Activated CD4-positive, alpha-beta T cell treated with anti-CD3 and anti-CD28 coated beads for 36 hours (primary cell): Measurements from ENCODE around the gene GIGYF2. TPM values are rescaled to one million over a fixed set of nuclear protein-coding genes. Genes with fewer than 3 reads are reported as not detected.
A peak's percentile ranks its signal among the peaks of the same experiment; 100 is the strongest.

Experiments
- ATAC-seq: fragments of 200-7000 bp; cut with Tn5 transposase; one replicate; pipeline ENCODE4 v1.10.0; 2021; ENCODE audit warnings: mild to moderate bottlenecking, moderate library complexity
- CTCF ChIA-PET: fragments of 350-600 bp; sonication (Branson Sonifier 250); formaldehyde crosslinking; loops from one replicate; lab custom pipeline; 2021; ENCODE audit warnings: antibody characterized with exemption; lab: Charles Lee
- POLR2A ChIA-PET: fragments of 350-600 bp; sonication (Branson Sonifier 250); formaldehyde crosslinking; loops from one replicate; lab custom pipeline; 2021; ENCODE audit warnings: antibody characterized with exemption, inconsistent platforms; lab: Charles Lee
- DNase-seq: peaks from one replicate; pipeline ENCODE4 v3.0.0-alpha.2; 2020
- H3K27ac Mint-ChIP-seq: one replicate; pipeline ENCODE4 v1.8.0; 2021; ENCODE audit warnings: mixed read lengths
- H3K27me3 Mint-ChIP-seq: one replicate; pipeline ENCODE4 v1.8.0; 2021; ENCODE audit warnings: mixed read lengths
- H3K36me3 Mint-ChIP-seq: one replicate; pipeline ENCODE4 v1.8.0; 2021; ENCODE audit warnings: low read depth, mixed read lengths
- H3K4me1 Mint-ChIP-seq: one replicate; pipeline ENCODE4 v1.8.0; 2021; ENCODE audit warnings: mixed read lengths
- H3K4me3 Mint-ChIP-seq: one replicate; pipeline ENCODE4 v1.8.0; 2021; ENCODE audit warnings: mild to moderate bottlenecking, moderate library complexity, mixed read lengths
- H3K9me3 Mint-ChIP-seq: one replicate; pipeline ENCODE4 v1.8.0; 2021; ENCODE audit warnings: low read depth, mixed read lengths
- intact Hi-C, 2 experiments: fragments of 100-400 bp; cut with DNase I in 1 of 2; cut with micrococcal nuclease in 1 of 2; formaldehyde crosslinking; loops; one replicate each; pipeline versions ENCODE4 v1.14.2 to v1.15.1; 2022 to 2024; cut with DNase I, micrococcal nuclease
- total RNA-seq, 2 experiments: library from RNA; stranded (reverse); gene quantifications; one replicate each; pipeline ENCODE4 v1.2.3, GENCODE V29; 2021

The GIGYF2 gene
- total RNA-seq, 2 experiments from 2014 or later = 51.1 to 51.9 TPM

DNA sequence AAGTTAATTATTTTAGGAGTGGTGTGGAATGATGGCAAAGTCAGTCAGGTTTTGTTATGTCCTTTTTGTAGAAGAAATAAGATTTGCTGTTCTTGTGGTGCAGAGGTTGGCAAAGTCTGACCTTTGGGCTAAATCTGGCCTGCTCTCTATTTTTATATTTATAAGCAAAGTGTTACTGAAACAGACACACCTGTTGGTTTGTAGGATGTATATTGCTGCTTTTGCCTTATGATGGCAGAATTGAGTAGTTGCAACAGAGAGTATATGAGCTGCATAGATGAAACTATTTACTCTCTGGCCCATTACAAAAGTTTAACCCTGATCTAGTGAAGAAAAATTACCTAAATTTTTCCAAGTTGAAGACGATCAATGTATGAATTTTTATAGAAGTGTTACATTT, 113.3 kb downstream of the GIGYF2 start:
- H3K4me3 Mint-ChIP-seq = no peak overlapping the region
- peaks cover 38% of the 10 kb centered on the region for H3K36me3 Mint-ChIP-seq
- CTCF ChIA-PET = interaction anchor here (0.7 kb wide), 1 partner anchor 205 kb away, joined by 3 read pairs; no protein-coding TSS in a partner anchor
- no peak for ATAC-seq
- no peaks in the 10 kb centered on the region for H3K4me1 Mint-ChIP-seq
- no peaks in the 10 kb centered on the region for H3K9me3 Mint-ChIP-seq
- no peak for DNase-seq
- intact Hi-C loops = no loop called here
- H3K27me3 Mint-ChIP-seq = no peaks in the 10 kb centered on the region
- POLR2A ChIA-PET = no interaction called here
- no peak overlapping the region for H3K27ac Mint-ChIP-seq

DNA sequence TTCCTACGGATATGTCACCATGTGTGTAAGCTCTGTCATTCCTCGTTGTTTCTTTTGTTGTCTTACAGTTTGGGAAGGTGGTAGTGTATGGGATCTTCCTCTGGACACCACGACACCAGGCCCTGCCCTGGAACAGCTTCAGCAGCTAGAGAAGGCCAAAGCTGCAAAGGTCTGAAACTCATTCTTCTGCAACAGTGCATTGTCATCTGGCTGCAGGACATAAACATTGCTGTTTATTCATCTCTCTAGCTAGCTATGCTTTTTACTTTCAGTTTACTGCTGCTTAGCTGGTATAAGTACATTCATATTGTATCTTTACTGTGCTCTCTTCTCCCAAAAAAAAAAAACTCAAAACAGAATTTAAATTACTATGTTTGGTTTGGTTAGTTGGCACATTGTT, 118.4 kb downstream of the GIGYF2 start:
- intact Hi-C loops = no loop called here
- no peak for DNase-seq
- H3K36me3 Mint-ChIP-seq = peaks cover 49% of the 10 kb centered on the region
- no peak overlapping the region for H3K4me3 Mint-ChIP-seq
- ChIA-PET POLR2A (no interaction called here), CTCF (interaction anchor here (0.8 to 1.1 kb wide), 2 partner anchors 24 to 38 kb away, joined by 3 read pairs; no protein-coding TSS in a partner anchor)
- H3K4me1 Mint-ChIP-seq = no peaks in the 10 kb centered on the region
- no peaks in the 10 kb centered on the region for H3K9me3 Mint-ChIP-seq
- H3K27me3 Mint-ChIP-seq = no peaks in the 10 kb centered on the region
- no peak for ATAC-seq
- peak overlapping the region; percentile 29 for H3K27ac Mint-ChIP-seq

DNA sequence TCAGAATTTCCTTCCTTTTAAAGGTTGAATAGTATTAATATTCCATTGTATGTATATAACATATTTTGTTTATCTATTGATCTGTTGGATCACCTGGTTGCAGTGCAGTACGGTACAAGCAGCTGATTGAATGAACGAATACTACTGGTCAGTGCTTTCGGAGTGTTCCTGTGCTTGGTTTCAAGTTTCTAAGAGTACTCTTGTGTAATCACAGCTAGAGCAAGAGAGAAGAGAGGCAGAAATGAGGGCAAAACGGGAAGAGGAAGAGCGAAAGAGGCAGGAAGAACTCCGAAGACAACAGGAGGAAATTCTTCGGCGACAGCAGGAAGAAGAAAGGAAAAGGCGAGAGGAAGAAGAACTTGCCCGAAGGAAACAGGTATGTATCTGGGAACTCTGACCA, 119.5 kb downstream of the GIGYF2 start:
- ATAC-seq = no peak
- Mint-ChIP-seq H3K4me1 (no peaks in the 10 kb centered on the region), H3K4me3 (no peak overlapping the region), H3K36me3 (peaks cover 51% of the 10 kb centered on the region), H3K27ac (no peak overlapping the region), H3K9me3 (no peaks in the 10 kb centered on the region), H3K27me3 (no peaks in the 10 kb centered on the region)
- DNase-seq = no peak
- ChIA-PET POLR2A (interaction anchor here (0.6 kb wide), 1 partner anchor 438 kb away, joined by 3 read pairs; no protein-coding TSS in a partner anchor), CTCF (interaction anchor here (0.5 kb wide), 1 partner anchor 288 kb away, joined by 3 read pairs; no protein-coding TSS in a partner anchor)
- intact Hi-C loops = no loop called here

DNA sequence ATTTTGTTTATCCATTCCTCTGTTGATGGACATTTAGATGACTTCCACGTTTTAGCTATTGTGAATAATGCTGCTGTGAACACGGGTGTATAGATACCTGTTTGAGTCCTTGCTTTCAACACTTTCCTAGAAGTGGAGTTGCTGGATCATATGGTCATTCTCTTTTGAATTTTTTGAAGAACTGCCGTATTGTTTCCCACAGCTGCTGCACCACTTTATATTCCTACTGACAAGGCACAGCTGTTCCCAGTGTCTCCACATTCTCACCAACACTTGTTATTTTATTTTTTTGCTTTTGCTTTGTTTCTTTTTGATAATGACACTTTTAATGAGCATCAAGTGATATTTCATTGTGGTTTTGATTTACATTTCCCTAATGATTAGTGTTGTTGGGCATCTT, 120.6 kb downstream of the GIGYF2 start:
- H3K36me3 Mint-ChIP-seq = peaks cover 50% of the 10 kb centered on the region
- no peaks in the 10 kb centered on the region for H3K27me3 Mint-ChIP-seq
- ChIA-PET CTCF (interaction anchor here (0.7 to 1.2 kb wide), 2 partner anchors 14 to 33 kb away, joined by 3 read pairs; no protein-coding TSS in a partner anchor), POLR2A (no interaction called here)
- ATAC-seq = no peak
- H3K4me3 Mint-ChIP-seq = no peak overlapping the region
- H3K27ac Mint-ChIP-seq = no peak overlapping the region
- H3K9me3 Mint-ChIP-seq = no peaks in the 10 kb centered on the region
- intact Hi-C loops = no loop called here
- H3K4me1 Mint-ChIP-seq = no peaks in the 10 kb centered on the region
- DNase-seq = no peak

- DNase-seq (no peak), ATAC-seq (no peak)
- CTCF ChIA-PET = interaction anchor here (1.2 kb wide), 1 partner anchor 21 kb away, joined by 4 read pairs; no protein-coding TSS in a partner anchor
- peaks cover 39% of the 10 kb centered on the region for H3K36me3 Mint-ChIP-seq
- no peaks in the 10 kb centered on the region for H3K27me3 Mint-ChIP-seq
- intact Hi-C loops = no loop called here
- H3K4me3 Mint-ChIP-seq = no peak overlapping the region
- POLR2A ChIA-PET = no interaction called here
- H3K4me1 Mint-ChIP-seq = no peaks in the 10 kb centered on the region
- no peak overlapping the region for H3K27ac Mint-ChIP-seq
- H3K9me3 Mint-ChIP-seq = no peaks in the 10 kb centered on the region
Measured at GRCh38 chr2:232829988-232830387, 132.9 kb downstream of the GIGYF2 start.

GRCh38 chr2:232831496-232831895, 134.4 kb downstream of the GIGYF2 start:
- Mint-ChIP-seq H3K27me3 (no peaks in the 10 kb centered on the region), H3K4me3 (no peak overlapping the region), H3K9me3 (no peaks in the 10 kb centered on the region), H3K36me3 (peaks cover 33% of the 10 kb centered on the region), H3K27ac (no peak overlapping the region), H3K4me1 (no peaks in the 10 kb centered on the region)
- intact Hi-C loops = no loop called here
- POLR2A ChIA-PET = interaction anchor here (1.0 kb wide), 1 partner anchor 22 kb away, joined by 3 read pairs; no protein-coding TSS in a partner anchor
- CTCF ChIA-PET = interaction anchor here (0.7 kb wide), 1 partner anchor 222 kb away, joined by 6 read pairs; no protein-coding TSS in a partner anchor
- DNase-seq (no peak), ATAC-seq (no peak)

DNA sequence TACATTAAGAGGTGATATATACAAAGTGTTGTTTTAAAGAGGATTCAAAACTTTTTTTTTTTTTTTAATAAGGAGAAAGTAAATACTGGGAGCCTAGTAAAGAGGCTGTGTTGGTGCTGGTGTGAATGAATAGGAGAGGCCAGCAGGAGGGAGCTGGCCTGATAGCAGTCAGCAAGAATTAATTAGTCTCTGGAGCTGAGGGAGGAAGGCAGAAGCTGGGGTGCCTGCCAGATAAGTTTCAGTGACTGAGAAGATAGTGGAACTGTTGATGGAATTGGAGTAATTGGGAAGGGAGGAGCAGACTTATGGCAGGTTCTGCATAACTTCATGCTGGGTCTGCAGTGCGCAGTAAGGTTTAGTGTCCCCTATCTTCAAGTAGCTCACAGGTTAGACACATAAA, 136.7 kb downstream of the GIGYF2 start:
- POLR2A ChIA-PET = no interaction called here
- no peaks in the 10 kb centered on the region for H3K27me3 Mint-ChIP-seq
- H3K27ac Mint-ChIP-seq = no peak overlapping the region
- CTCF ChIA-PET = interaction anchor here (1.0 kb wide), 1 partner anchor 22 kb away, joined by 3 read pairs; no protein-coding TSS in a partner anchor
- DNase-seq = no peak
- H3K4me1 Mint-ChIP-seq = peaks cover 19% of the 10 kb centered on the region
- no peak for ATAC-seq
- peaks cover 43% of the 10 kb centered on the region for H3K36me3 Mint-ChIP-seq
- no peaks in the 10 kb centered on the region for H3K9me3 Mint-ChIP-seq
- H3K4me3 Mint-ChIP-seq = no peak overlapping the region
- intact Hi-C loops = no loop called here

GRCh38 chr2:232835687-232836208, 138.6 kb downstream of the GIGYF2 start:
- DNase-seq (no peak), ATAC-seq (no peak)
- ChIA-PET CTCF (no interaction called here), POLR2A (no interaction called here)
- intact Hi-C loops = no loop called here
- Mint-ChIP-seq H3K4me1 (peaks cover 24% of the 10 kb centered on the region), H3K27ac (no peak overlapping the region), H3K27me3 (no peaks in the 10 kb centered on the region), H3K4me3 (no peak overlapping the region), H3K9me3 (no peaks in the 10 kb centered on the region), H3K36me3 (peaks cover 50% of the 10 kb centered on the region)

GRCh38 chr2:232836934-232837333, 139.8 kb downstream of the GIGYF2 start:
- Mint-ChIP-seq H3K9me3 (no peaks in the 10 kb centered on the region), H3K36me3 (peaks cover 48% of the 10 kb centered on the region), H3K27ac (peak overlapping the region; percentile 55), H3K4me1 (peaks cover 24% of the 10 kb centered on the region), H3K4me3 (no peak overlapping the region), H3K27me3 (no peaks in the 10 kb centered on the region)
- ATAC-seq = no peak
- POLR2A ChIA-PET = no interaction called here
- intact Hi-C loops = no loop called here
- no peak for DNase-seq
- CTCF ChIA-PET = interaction anchor here (0.8 to 1.2 kb wide), 2 partner anchors 55 to 187 kb away, joined by 3 read pairs; no protein-coding TSS in a partner anchor

DNA sequence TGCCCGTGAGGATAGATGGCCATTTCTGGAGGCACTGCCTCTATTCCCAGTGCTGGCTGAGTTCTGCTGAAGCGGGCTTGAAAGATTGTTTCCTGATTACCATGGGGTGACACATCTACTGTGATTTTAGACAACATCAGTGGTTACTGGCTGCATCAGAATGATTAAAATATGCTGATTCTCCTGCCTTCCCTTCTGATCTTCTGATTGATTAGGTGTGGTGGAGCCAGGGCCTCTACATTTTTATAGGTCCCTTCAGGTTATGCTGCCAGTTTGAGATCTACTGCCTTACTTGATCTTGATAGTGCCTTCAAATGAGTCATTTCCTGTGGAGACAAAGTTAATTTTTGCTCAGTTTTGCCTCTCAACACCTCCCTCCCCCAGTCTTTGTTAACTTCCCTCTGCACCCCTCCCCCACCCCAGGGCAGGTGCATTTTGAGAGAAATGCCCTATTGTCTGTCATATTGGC, 141.3 kb downstream of the GIGYF2 start:
- Mint-ChIP-seq H3K4me1 (peaks cover 24% of the 10 kb centered on the region), H3K9me3 (no peaks in the 10 kb centered on the region), H3K4me3 (peak overlapping the region; percentile 15), H3K27me3 (no peaks in the 10 kb centered on the region), H3K27ac (peak overlapping the region; percentile 84), H3K36me3 (peaks cover 44% of the 10 kb centered on the region)
- ChIA-PET CTCF (no interaction called here), POLR2A (no interaction called here)
- peak; percentile 76 for DNase-seq
- ATAC-seq = peak; percentile 94
- intact Hi-C loops = loop anchor here in 1 of 2 experiments (1.0 kb wide), 1 partner anchor 413 kb away; the partner anchor contains the start of gene ATG16L1

GRCh38 chr2:232839411-232840079, 142.4 kb downstream of the GIGYF2 start:
- Mint-ChIP-seq H3K27ac (peak overlapping the region; percentile 69), H3K36me3 (peaks cover 44% of the 10 kb centered on the region), H3K9me3 (no peaks in the 10 kb centered on the region), H3K27me3 (no peaks in the 10 kb centered on the region), H3K4me1 (peaks cover 24% of the 10 kb centered on the region), H3K4me3 (no peak overlapping the region)
- ChIA-PET POLR2A (no interaction called here), CTCF (interaction anchor here (0.7 kb wide), 1 partner anchor 381 kb away, joined by 3 read pairs; no protein-coding TSS in a partner anchor)
- intact Hi-C loops = no loop called here
- no peak for DNase-seq
- no peak for ATAC-seq
